Mucosa of descending colon (tissue), 3 donors: Measurements from ENCODE around the gene SCAMP2. TPM values are rescaled to one million over a fixed set of nuclear protein-coding genes. Genes with fewer than 3 reads are reported as not detected.
A peak's percentile ranks its signal among the peaks of the same experiment; 100 is the strongest.
"Not testable (repeated sequence)": the region's sequence is repeated elsewhere in the genome, so short reads cannot be mapped to it uniquely, and the experiment has no call there.

Experiments
- ATAC-seq: fragments of 200-7000 bp; cut with Tn5 transposase; one replicate; pipeline ENCODE4 v1.9.1; 2020; ENCODE audit warnings: mild to moderate bottlenecking, moderate library complexity
- DNase-seq, 3 donors: peaks; one replicate each; pipeline ENCODE4 v3.0.0-alpha.2; 2020
- H3K36me3 ChIP-seq: fragments of 200-600 bp; one replicate; pipeline ENCODE4 v1.8.0; 2021; ENCODE audit warnings: low read depth, mild to moderate bottlenecking
- H3K4me1 ChIP-seq: fragments of 200-600 bp; one replicate; pipeline ENCODE4 v1.8.0; 2021; ENCODE audit warnings: low read depth, mild to moderate bottlenecking
- H3K4me3 ChIP-seq: fragments of 200-600 bp; one replicate; pipeline ENCODE4 v1.8.0; 2021; ENCODE audit warnings: mild to moderate bottlenecking
- H3K9me3 ChIP-seq: fragments of 200-600 bp; one replicate; pipeline ENCODE4 v1.8.0; 2021; ENCODE audit warnings: mild to moderate bottlenecking
- intact Hi-C, 2 donors: fragments of 100-400 bp; cut with DNase I in 1 of 2; cut with micrococcal nuclease in 1 of 2; formaldehyde crosslinking; loops; one replicate each; pipeline versions ENCODE4 v1.11.0 to v1.11.1; 2022; cut with DNase I, micrococcal nuclease
- total RNA-seq, 3 donors: library from RNA; stranded (reverse); fragmentation: NEBNext Ultra II Directional in 2 of 3; extraction: Animal tissue kit (Norgen Biotek cat#: 25700) in 2 of 3; gene quantifications; one replicate each; pipeline versions ENCODE4 v1.2.1 to v1.2.4, GENCODE V29; 2021 to 2023
- TF ChIP-seq, protein P1 (sequence below): fragments of 200-600 bp; IDR thresholded peaks from one replicate; pipeline ENCODE4 v1.8.0; 2022; ENCODE audit warnings: antibody characterized with exemption, mild to moderate bottlenecking
- donor health status: DM: no; HTN: no; CAD: no; lungs with moderate emphysema.
- donor health status: DM: no; HTN: no; CAD: no.
- donor health status: DM: no; HTN: yes; CAD: no.

SCAMP2 gene
- total RNA-seq, 3 donors from 2014 or later = 125 to 236 (median 218) TPM

DNA sequence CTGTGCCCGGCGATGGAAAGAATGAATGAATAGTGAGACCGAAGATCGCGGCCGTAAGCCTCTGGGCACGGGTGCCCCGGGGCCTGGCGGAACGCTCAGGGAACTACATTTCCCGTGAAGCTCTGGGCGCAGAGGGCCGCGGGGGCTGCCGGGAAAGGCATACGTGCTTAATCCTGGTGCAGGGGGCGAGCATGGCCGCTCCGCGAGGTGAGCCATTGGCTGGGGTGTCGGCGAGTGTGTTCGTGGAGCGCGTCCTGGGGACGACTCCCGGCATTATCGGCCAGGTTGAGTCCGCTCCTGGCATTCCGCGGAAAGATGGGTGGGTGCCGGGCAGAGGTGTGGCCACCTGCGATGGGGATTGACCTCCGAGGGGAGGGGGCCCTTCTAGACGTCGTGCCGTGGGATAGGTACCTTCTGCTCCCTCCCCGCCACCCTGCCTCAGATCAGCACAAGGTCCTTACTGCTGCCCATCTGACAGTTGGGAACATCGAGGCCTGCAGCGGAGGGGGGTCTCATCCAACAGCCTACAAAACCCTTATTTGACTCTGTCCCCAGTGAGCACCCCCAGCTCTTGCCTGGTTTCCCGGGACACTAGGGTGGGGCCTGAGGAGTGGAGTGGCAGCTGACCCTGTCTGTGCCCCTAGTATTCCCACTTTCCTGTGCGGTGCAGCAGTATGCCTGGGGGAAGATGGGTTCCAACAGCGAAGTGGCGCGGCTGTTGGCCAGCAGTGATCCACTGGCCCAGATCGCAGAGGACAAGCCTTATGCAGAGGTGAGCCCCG is 16.9 kb upstream of the SCAMP2 start, which contains the start of gene MPI:
MPI (plus strand) TSS at position 160 of the 782 bp plus-strand sequence; CDS start at position 192, 32 bp downstream.
- DNase-seq (peak; percentile 90 to 91 (median 90)), ATAC-seq (peak; percentile 89)
- Histone ChIP-seq H3K4me3 (peak within 1 kb of the TSS; percentile 40), H3K4me1 (peaks cover 39% of the 10 kb centered on the region), H3K9me3 (no peaks in the 10 kb centered on the region), H3K36me3 (no peaks in the 10 kb centered on the region)
- TF ChIP-seq, protein P1, sequence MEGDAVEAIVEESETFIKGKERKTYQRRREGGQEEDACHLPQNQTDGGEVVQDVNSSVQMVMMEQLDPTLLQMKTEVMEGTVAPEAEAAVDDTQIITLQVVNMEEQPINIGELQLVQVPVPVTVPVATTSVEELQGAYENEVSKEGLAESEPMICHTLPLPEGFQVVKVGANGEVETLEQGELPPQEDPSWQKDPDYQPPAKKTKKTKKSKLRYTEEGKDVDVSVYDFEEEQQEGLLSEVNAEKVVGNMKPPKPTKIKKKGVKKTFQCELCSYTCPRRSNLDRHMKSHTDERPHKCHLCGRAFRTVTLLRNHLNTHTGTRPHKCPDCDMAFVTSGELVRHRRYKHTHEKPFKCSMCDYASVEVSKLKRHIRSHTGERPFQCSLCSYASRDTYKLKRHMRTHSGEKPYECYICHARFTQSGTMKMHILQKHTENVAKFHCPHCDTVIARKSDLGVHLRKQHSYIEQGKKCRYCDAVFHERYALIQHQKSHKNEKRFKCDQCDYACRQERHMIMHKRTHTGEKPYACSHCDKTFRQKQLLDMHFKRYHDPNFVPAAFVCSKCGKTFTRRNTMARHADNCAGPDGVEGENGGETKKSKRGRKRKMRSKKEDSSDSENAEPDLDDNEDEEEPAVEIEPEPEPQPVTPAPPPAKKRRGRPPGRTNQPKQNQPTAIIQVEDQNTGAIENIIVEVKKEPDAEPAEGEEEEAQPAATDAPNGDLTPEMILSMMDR = no peak
- intact Hi-C loops = no loop called here

- TF ChIP-seq, protein P1 = no peak
- H3K4me1 ChIP-seq = peaks cover 39% of the 10 kb centered on the region
- intact Hi-C loops = no loop called here
Measured at GRCh38 chr15:74889390-74889882, 16.3 kb upstream of the SCAMP2 start.

GRCh38 chr15:74888716-74889115 is 15.6 kb upstream of the SCAMP2 start:
- Histone ChIP-seq H3K9me3 (no peaks in the 10 kb centered on the region), H3K36me3 (no peaks in the 10 kb centered on the region), H3K4me1 (peaks cover 39% of the 10 kb centered on the region), H3K4me3 (no peak overlapping the region)
- intact Hi-C loops = no loop called here
- no peak for ATAC-seq
- TF ChIP-seq, protein P1 = no peak
- DNase-seq = no peak

More at GRCh38 chr15:74889390-74889882, 16.3 kb upstream of the SCAMP2 start:
- DNase-seq (peak; percentile 50 to 71 (median 67)), ATAC-seq (peak; percentile 31)
- H3K9me3 ChIP-seq = no peaks in the 10 kb centered on the region
- no peaks in the 10 kb centered on the region for H3K36me3 ChIP-seq
- H3K4me3 ChIP-seq = no peak overlapping the region

DNA sequence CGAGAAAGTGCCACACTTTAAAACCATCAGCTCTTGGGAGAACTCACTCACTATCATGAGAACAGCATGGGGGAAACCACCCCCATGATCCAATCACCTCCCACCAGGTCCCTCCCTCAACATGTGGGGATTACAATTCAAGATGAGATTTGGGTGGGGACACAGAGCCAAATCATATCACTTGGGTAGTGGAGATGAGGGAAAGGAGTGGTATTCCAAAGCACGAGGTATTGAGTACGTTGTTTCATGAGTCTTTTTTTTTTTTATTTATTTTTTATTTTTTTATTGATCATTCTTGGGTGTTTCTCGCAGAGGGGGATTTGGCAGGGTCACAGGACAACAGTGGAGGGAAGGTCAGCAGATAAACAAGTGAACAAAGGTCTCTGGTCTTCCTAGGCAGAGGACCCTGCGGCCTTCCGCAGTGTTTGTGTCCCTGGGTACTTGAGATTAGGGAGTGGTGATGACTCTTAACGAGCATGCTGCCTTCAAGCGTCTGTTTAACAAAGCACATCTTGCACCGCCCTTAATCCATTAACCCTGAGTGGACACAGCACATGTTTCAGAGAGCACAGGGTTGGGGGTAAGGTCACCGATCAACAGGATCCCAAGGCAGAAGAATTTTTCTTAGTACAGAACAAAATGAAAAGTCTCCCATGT is 14.5 kb upstream of the SCAMP2 start:
- H3K4me3 ChIP-seq, ATAC-seq, DNase-seq, intact Hi-C loops, H3K36me3 ChIP-seq, H3K9me3 ChIP-seq: not testable (repeated sequence)
- peaks cover 30% of the 10 kb centered on the region for H3K4me1 ChIP-seq

GRCh38 chr15:74885461-74885860 is 12.3 kb upstream of the SCAMP2 start:
- TF ChIP-seq, protein P1 = no peak
- Histone ChIP-seq H3K4me1 (peaks cover 10% of the 10 kb centered on the region), H3K4me3 (no peak overlapping the region), H3K36me3 (no peaks in the 10 kb centered on the region), H3K9me3 (no peaks in the 10 kb centered on the region)
- DNase-seq (no peak), ATAC-seq (no peak)
- intact Hi-C loops = no loop called here
